SH-SY5Y (cell line): Measurements from ENCODE around the gene NFU1.

ENCODE experiments used
- GATA2 ChIP-seq: IDR thresholded peaks from 2 replicates; pipeline ENCODE4 v1.6.1; 2011; ENCODE audit warnings: mild to moderate bottlenecking, low read depth, low read length
- GATA3 ChIP-seq: IDR thresholded peaks from 2 replicates; pipeline ENCODE4 v1.6.1; 2011; ENCODE audit warnings: low read depth, mild to moderate bottlenecking, low read length, moderate library complexity

DNA sequence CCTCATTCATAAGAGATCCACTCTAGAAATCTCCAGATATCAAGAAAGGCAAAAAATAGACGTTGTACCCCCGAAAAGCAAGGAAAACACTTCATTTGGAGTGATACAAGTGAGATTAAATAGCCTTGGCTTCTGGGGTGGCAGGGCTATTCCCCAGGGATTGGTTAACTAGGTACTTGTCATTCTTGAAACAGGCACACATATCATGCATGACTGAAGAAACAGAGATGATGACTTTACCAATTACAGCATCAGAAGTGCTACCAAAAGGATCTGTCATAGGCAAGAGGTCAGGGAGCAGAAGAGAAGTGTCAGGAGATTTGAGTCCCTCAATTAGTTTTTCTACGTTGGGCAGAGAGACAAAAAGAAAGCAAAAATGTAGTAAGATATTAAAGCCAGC is 45.2 kb upstream of the NFU1 start:
- TF ChIP-seq GATA2 (no peak), GATA3 (no peak)
